GM23248 (cell line): ENCODE data around the gene SSR4. TPM values are rescaled to one million over a fixed set of nuclear protein-coding genes. Genes with fewer than 3 reads are reported as not detected.

Source experiments
- DNase-seq: peaks from one replicate; pipeline ENCODE4 v3.0.0-alpha.2; 2015
- H2AFZ ChIP-seq: fragments of 200-600 bp; sonication (generic); 2 replicates; pipeline ENCODE4 v1.6.1; 2016; ENCODE audit warnings: antibody characterized with exemption
- H3F3A ChIP-seq: fragments of 200-600 bp; sonication (generic); 2 replicates; pipeline ENCODE4 v1.6.1; 2016; ENCODE audit warnings: mild to moderate bottlenecking, antibody characterized with exemption, mixed run types; ENCODE audit not compliant: insufficient read depth
- H3K27ac ChIP-seq: fragments of 200-600 bp; sonication (generic); 2 replicates; pipeline ENCODE4 v1.5.1; 2016; ENCODE audit warnings: mild to moderate bottlenecking
- H3K27me3 ChIP-seq: fragments of 200-600 bp; sonication (generic); replicated peaks from 2 replicates; pipeline ENCODE4 v1.6.1; 2016; ENCODE audit warnings: mild to moderate bottlenecking; ENCODE audit not compliant: insufficient read depth
- H3K36me3 ChIP-seq: fragments of 200-600 bp; sonication (generic); 2 replicates; pipeline ENCODE4 v1.6.1; 2016; ENCODE audit warnings: low read depth, mild to moderate bottlenecking
- H3K4me1 ChIP-seq: fragments of 200-600 bp; sonication (generic); 2 replicates; pipeline ENCODE4 v1.6.1; 2016; ENCODE audit warnings: mild to moderate bottlenecking; ENCODE audit not compliant: insufficient read depth
- H3K4me2 ChIP-seq: fragments of 200-600 bp; sonication (generic); one replicate; pipeline ENCODE4 v1.6.1; 2016; ENCODE audit warnings: mild to moderate bottlenecking; ENCODE audit not compliant: unreplicated experiment
- H3K4me3 ChIP-seq: fragments of 200-600 bp; sonication (generic); 2 replicates; pipeline ENCODE4 v1.5.1; 2016; ENCODE audit warnings: mild to moderate bottlenecking
- H3K79me2 ChIP-seq: fragments of 200-600 bp; sonication (generic); 2 replicates; pipeline ENCODE4 v1.6.1; 2016; ENCODE audit warnings: mild to moderate bottlenecking; ENCODE audit not compliant: insufficient read depth
- H3K9ac ChIP-seq: fragments of 200-600 bp; sonication (generic); 2 replicates; pipeline ENCODE4 v1.6.1; 2016; ENCODE audit warnings: mild to moderate bottlenecking
- H3K9me2 ChIP-seq: fragments of 200-600 bp; sonication (generic); 2 replicates; pipeline ENCODE4 v1.6.1; 2016; ENCODE audit warnings: mixed run types, mild to moderate bottlenecking, moderate library complexity; ENCODE audit not compliant: insufficient read depth
- H3K9me3 ChIP-seq: fragments of 200-600 bp; sonication (generic); one replicate; pipeline ENCODE4 v1.6.1; 2017; ENCODE audit warnings: low read depth
- H4K20me1 ChIP-seq: fragments of 200-600 bp; sonication (generic); 2 replicates; pipeline ENCODE4 v1.6.0; 2016; ENCODE audit not compliant: insufficient read depth
- EZH2 ChIP-seq: fragments of 200-600 bp; sonication (generic); IDR thresholded peaks from 2 replicates; pipeline ENCODE4 v1.6.1; 2018; ENCODE audit warnings: antibody characterized with exemption, mild to moderate bottlenecking; ENCODE audit not compliant: insufficient read depth, poor library complexity, severe bottlenecking
- EZH2phosphoT487 ChIP-seq: fragments of 200-600 bp; sonication (generic); IDR thresholded peaks from 2 replicates; pipeline ENCODE4 v1.6.1; 2018; ENCODE audit warnings: antibody characterized with exemption, moderate library complexity, mild to moderate bottlenecking, low read depth; ENCODE audit not compliant: insufficient read depth
- WGBS, 2 experiments: methylation state at CpG; one replicate each; pipeline ENCODE4 v1.1.6; 2015 to 2017; ENCODE audit warnings: low lambda C conversion rate in 2 of 2, low coverage in 1 of 2; ENCODE audit errors: missing lambda C conversion rate in 2 of 2; 5-methylcytosine and 5-hydroxymethylcytosine counted together
- in situ Hi-C: fragments of 300-500 bp; cut with MboI; formaldehyde crosslinking; loops from 2 replicates; pipeline ENCODE4 v1.15.0; 2020
- polyA plus RNA-seq: library from polyadenylated mRNA; unstranded; fragments of >200 nt; fragmentation: Nextera tagmentation; extraction: Ambion mirVana; gene quantifications from 2 replicates; pipeline ENCODE4 v1.2.1, GENCODE V29; 2016
- total RNA-seq: library from RNA; depleted of rRNA; stranded (reverse); fragments of >200 nt; shearing (Covaris generic); gene quantifications from 2 replicates; pipeline ENCODE4 v1.2.3, GENCODE V29; 2014

Gene SSR4
- total and polyA plus RNA-seq, 2 experiments from 2014 or later: 295 to 568 TPM

DNA sequence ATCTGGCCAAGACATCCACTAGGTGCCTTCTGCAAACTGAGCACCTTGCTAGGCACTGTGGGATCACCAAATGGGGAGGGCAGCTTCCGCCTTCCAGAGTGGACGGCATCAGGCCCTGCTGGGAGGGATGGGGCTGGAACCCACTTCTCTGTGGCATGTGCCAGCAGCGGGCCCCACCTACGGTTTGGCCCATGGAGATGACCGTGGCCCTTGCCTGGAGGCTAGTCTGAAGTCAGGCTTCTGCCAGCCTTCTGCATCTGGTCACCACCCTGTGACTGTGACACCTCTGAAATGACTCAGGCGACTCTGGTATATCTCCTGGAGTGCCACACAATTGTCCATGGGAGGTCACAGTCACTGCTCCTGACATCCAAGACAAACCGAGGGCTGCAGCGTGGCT, 7.2 kb downstream of the SSR4 start:
- Histone ChIP-seq H3K79me2 (peaks cover 5% of the 10 kb centered on the region), H3K9me2 (no peaks in the 10 kb centered on the region), H3K9me3 (no peaks in the 10 kb centered on the region), H3K4me1 (no peaks in the 10 kb centered on the region), H3K27me3 (no peaks in the 10 kb centered on the region), H3K36me3 (no peaks in the 10 kb centered on the region), H3F3A (no peaks in the 10 kb centered on the region), H4K20me1 (no peaks in the 10 kb centered on the region), H3K9ac (no peak overlapping the region), H3K4me3 (no peak overlapping the region), H2AFZ (no peak overlapping the region), H3K27ac (no peak overlapping the region), H3K4me2 (no peak overlapping the region)
- 86 to 94% methylated on average over 3 to 5 of the region's 8 CpGs for WGBS, 2 experiments
- in situ Hi-C loops: no loop called here
- peak; percentile 7 for DNase-seq
- TF ChIP-seq EZH2phosphoT487 (no peak), EZH2 (no peak)

GRCh38 chrX:153802513-153803045, 8.1 kb downstream of the SSR4 start:
- H3K79me2 ChIP-seq: no peaks in the 10 kb centered on the region
- TF ChIP-seq EZH2phosphoT487 (no peak), EZH2 (no peak)
- no peak overlapping the region for H3K4me3 ChIP-seq
- no peak overlapping the region for H2AFZ ChIP-seq
- H4K20me1 ChIP-seq: no peaks in the 10 kb centered on the region
- no peaks in the 10 kb centered on the region for H3K36me3 ChIP-seq
- no peak for DNase-seq
- no peaks in the 10 kb centered on the region for H3K9me3 ChIP-seq
- no peak overlapping the region for H3K9ac ChIP-seq
- no peaks in the 10 kb centered on the region for H3F3A ChIP-seq
- no peak overlapping the region for H3K4me2 ChIP-seq
- no peak overlapping the region for H3K27ac ChIP-seq
- in situ Hi-C loops: no loop called here
- no peaks in the 10 kb centered on the region for H3K4me1 ChIP-seq
- no peaks in the 10 kb centered on the region for H3K9me2 ChIP-seq
- 59 to 84% methylated on average over 7 to 13 of the region's 14 CpGs for WGBS, 2 experiments
- H3K27me3 ChIP-seq: no peaks in the 10 kb centered on the region

- H3K9me2 ChIP-seq: no peaks in the 10 kb centered on the region
- no peak for DNase-seq
- no peak overlapping the region for H3K27ac ChIP-seq
- H4K20me1 ChIP-seq: no peaks in the 10 kb centered on the region
- no peak overlapping the region for H2AFZ ChIP-seq
- no peaks in the 10 kb centered on the region for H3K79me2 ChIP-seq
- no peaks in the 10 kb centered on the region for H3K27me3 ChIP-seq
- 85 to 93% methylated on average over 4 to 55 of the region's 87 CpGs for WGBS, 2 experiments
- H3K9me3 ChIP-seq: no peaks in the 10 kb centered on the region
- no peaks in the 10 kb centered on the region for H3K36me3 ChIP-seq
- H3F3A ChIP-seq: no peaks in the 10 kb centered on the region
- H3K4me1 ChIP-seq: no peaks in the 10 kb centered on the region
- in situ Hi-C loops: no loop called here
- no peak overlapping the region for H3K4me3 ChIP-seq
- no peak overlapping the region for H3K4me2 ChIP-seq
- TF ChIP-seq EZH2phosphoT487 (no peak), EZH2 (no peak)
- H3K9ac ChIP-seq: no peak overlapping the region
Observed at GRCh38 chrX:153803211-153804099, 9.0 kb downstream of the SSR4 start.

- Histone ChIP-seq H3K27ac (no peak overlapping the region), H3K79me2 (no peaks in the 10 kb centered on the region), H2AFZ (no peak overlapping the region), H3K36me3 (no peaks in the 10 kb centered on the region), H3K4me2 (no peak overlapping the region), H3K9me3 (no peaks in the 10 kb centered on the region), H3K9ac (no peak overlapping the region), H3K4me3 (no peak overlapping the region), H3K9me2 (no peaks in the 10 kb centered on the region), H3K27me3 (no peaks in the 10 kb centered on the region), H3F3A (no peaks in the 10 kb centered on the region), H3K4me1 (no peaks in the 10 kb centered on the region), H4K20me1 (no peaks in the 10 kb centered on the region)
- DNase-seq: no peak
- WGBS, 2 experiments: 93 to 95% methylated on average over 3 to 31 of the region's 34 CpGs
- TF ChIP-seq EZH2phosphoT487 (no peak), EZH2 (no peak)
- in situ Hi-C loops: no loop called here
Observed at GRCh38 chrX:153804100-153804595, 9.7 kb downstream of the SSR4 start.
